SK-N-SH treated with all-trans-retinoic acid at 6 μM for 48 hours (cell line): ENCODE measurements around the gene PLEKHG3.

Source experiments
- ATAC-seq: fragments of 200-7000 bp; cut with Tn5 transposase; 3 replicates; pipeline ENCODE4 v1.9.1; 2020; ENCODE audit warnings: mild to moderate bottlenecking, moderate library complexity
- ARNTL ChIP-seq: fragments of 450-650 bp; formaldehyde crosslinking; IDR thresholded peaks from 2 replicates; pipeline ENCODE4 v1.5.0; 2020; ENCODE audit warnings: low read depth, mild to moderate bottlenecking, moderate library complexity, borderline replicate concordance
- BACH2 ChIP-seq: fragments of 250-450 bp; sonication (Bioruptor Pico); IDR thresholded peaks from 2 replicates; pipeline ENCODE4 v1.9.0; 2021; ENCODE audit warnings: mild to moderate bottlenecking, borderline replicate concordance
- CREB5 ChIP-seq: fragments of 250-450 bp; sonication (Bioruptor Pico); IDR thresholded peaks from 2 replicates; pipeline ENCODE4 v1.5.1; 2020; ENCODE audit warnings: low read depth, mild to moderate bottlenecking, moderate library complexity
- CSDC2 ChIP-seq: fragments of 250-450 bp; sonication (Bioruptor Pico); IDR thresholded peaks from 2 replicates; pipeline ENCODE4 v1.5.0; 2020; ENCODE audit warnings: mild to moderate bottlenecking, moderate library complexity
- ESRRG ChIP-seq: fragments of 250-450 bp; sonication (Bioruptor Pico); IDR thresholded peaks from 2 replicates; pipeline ENCODE4 v1.6.1; 2021; ENCODE audit warnings: mild to moderate bottlenecking
- GLIS3 ChIP-seq: fragments of 250-450 bp; sonication (Bioruptor Pico); IDR thresholded peaks from 2 replicates; pipeline ENCODE4 v1.5.0; 2020; ENCODE audit warnings: mild to moderate bottlenecking, moderate library complexity
- ISL1 ChIP-seq: fragments of 250-450 bp; sonication (Bioruptor Pico); IDR thresholded peaks from 2 replicates; pipeline ENCODE4 v2.1.2; 2022; ENCODE audit warnings: mild to moderate bottlenecking, moderate library complexity
- OSR1 ChIP-seq: fragments of 250-450 bp; sonication (Bioruptor Pico); IDR thresholded peaks from 2 replicates; pipeline ENCODE4 v1.8.0; 2022; ENCODE audit warnings: moderate library complexity, mild to moderate bottlenecking, inconsistent platforms
- PATZ1 ChIP-seq: fragments of 250-450 bp; sonication (Bioruptor Pico); IDR thresholded peaks from 2 replicates; pipeline ENCODE4 v1.8.0; 2020; ENCODE audit warnings: mild to moderate bottlenecking, moderate library complexity, borderline replicate concordance
- PPARA ChIP-seq: fragments of 250-450 bp; sonication (Bioruptor Pico); IDR thresholded peaks from 2 replicates; pipeline ENCODE4 v1.5.0; 2020; ENCODE audit warnings: mild to moderate bottlenecking, borderline replicate concordance
- RARB ChIP-seq: fragments of 250-450 bp; sonication (Bioruptor Pico); IDR thresholded peaks from 2 replicates; pipeline ENCODE4 v1.8.0; 2021; ENCODE audit warnings: mild to moderate bottlenecking, moderate library complexity
- TOX ChIP-seq: fragments of 250-450 bp; sonication (Bioruptor Pico); IDR thresholded peaks from 2 replicates; pipeline ENCODE4 v1.8.0; 2021; ENCODE audit warnings: mild to moderate bottlenecking, moderate library complexity, borderline replicate concordance
- ZFP3 ChIP-seq: fragments of 250-450 bp; sonication (Bioruptor Pico); IDR thresholded peaks from 2 replicates; pipeline ENCODE4 v1.5.0; 2020; ENCODE audit warnings: mild to moderate bottlenecking, moderate library complexity
- ZFP30 ChIP-seq: fragments of 450-650 bp; formaldehyde crosslinking; IDR thresholded peaks from 2 replicates; pipeline ENCODE4 v1.5.0; 2022; ENCODE audit warnings: mild to moderate bottlenecking, moderate library complexity
- ZNF565 ChIP-seq: fragments of 450-650 bp; formaldehyde crosslinking; conservative IDR thresholded peaks from 2 replicates; pipeline ENCODE4 v1.5.0; 2020; ENCODE audit warnings: low read depth, mild to moderate bottlenecking, moderate library complexity
- ZNF70 ChIP-seq: fragments of 450-650 bp; formaldehyde crosslinking; IDR thresholded peaks from 2 replicates; pipeline ENCODE4 v1.5.0; 2020; ENCODE audit warnings: mild to moderate bottlenecking, moderate library complexity
- TF ChIP-seq, protein P1 (sequence below): fragments of 250-450 bp; sonication (Bioruptor Pico); IDR thresholded peaks from 2 replicates; pipeline ENCODE4 v1.5.0; 2020; ENCODE audit warnings: mild to moderate bottlenecking, moderate library complexity
- TF ChIP-seq, protein P2 (sequence below): fragments of 250-450 bp; sonication (Bioruptor Pico); IDR thresholded peaks from 2 replicates; pipeline ENCODE4 v1.5.1; 2021; ENCODE audit warnings: mild to moderate bottlenecking, moderate library complexity
- TF ChIP-seq, protein P3 (sequence below): fragments of 250-450 bp; sonication (Bioruptor Pico); IDR thresholded peaks from 2 replicates; pipeline ENCODE4 v1.8.0; 2021; ENCODE audit warnings: low read depth, mild to moderate bottlenecking, moderate library complexity, borderline replicate concordance

Gene PLEKHG3

DNA sequence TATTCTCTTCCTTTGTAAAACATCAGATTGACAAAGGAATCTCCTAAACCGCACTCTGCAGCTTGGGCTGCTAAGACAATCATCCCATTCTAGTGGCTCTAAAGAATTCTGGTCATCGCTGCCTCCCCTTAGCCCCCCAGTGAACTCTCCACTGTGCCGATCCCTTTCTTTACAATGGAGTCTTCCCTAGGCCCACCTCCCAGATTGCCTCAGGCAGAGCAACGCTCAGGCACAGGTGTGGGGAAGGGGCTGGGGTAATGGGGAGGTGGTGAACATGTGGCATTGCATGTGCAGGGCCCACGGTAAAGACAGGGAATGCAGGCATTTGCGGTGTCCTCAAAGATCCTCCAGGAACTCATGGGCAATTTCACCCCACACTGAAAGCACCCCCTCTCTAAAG is 86.3 kb downstream of the PLEKHG3 start:
- no peak for ATAC-seq
- no peak for TF ChIP-seq ZFP3
- TF ChIP-seq, protein P1, sequence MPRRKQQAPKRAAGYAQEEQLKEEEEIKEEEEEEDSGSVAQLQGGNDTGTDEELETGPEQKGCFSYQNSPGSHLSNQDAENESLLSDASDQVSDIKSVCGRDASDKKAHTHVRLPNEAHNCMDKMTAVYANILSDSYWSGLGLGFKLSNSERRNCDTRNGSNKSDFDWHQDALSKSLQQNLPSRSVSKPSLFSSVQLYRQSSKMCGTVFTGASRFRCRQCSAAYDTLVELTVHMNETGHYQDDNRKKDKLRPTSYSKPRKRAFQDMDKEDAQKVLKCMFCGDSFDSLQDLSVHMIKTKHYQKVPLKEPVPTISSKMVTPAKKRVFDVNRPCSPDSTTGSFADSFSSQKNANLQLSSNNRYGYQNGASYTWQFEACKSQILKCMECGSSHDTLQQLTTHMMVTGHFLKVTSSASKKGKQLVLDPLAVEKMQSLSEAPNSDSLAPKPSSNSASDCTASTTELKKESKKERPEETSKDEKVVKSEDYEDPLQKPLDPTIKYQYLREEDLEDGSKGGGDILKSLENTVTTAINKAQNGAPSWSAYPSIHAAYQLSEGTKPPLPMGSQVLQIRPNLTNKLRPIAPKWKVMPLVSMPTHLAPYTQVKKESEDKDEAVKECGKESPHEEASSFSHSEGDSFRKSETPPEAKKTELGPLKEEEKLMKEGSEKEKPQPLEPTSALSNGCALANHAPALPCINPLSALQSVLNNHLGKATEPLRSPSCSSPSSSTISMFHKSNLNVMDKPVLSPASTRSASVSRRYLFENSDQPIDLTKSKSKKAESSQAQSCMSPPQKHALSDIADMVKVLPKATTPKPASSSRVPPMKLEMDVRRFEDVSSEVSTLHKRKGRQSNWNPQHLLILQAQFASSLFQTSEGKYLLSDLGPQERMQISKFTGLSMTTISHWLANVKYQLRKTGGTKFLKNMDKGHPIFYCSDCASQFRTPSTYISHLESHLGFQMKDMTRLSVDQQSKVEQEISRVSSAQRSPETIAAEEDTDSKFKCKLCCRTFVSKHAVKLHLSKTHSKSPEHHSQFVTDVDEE = no peak
- TF ChIP-seq OSR1 (CRISPR knock-in tag) = no peak
- TF ChIP-seq BACH2 = no peak
- no peak for TF ChIP-seq PATZ1 (CRISPR knock-in tag)
- TF ChIP-seq ISL1 (CRISPR knock-in tag) = no peak

GRCh38 chr14:64792231-64792630 is 88.0 kb downstream of the PLEKHG3 start:
- ATAC-seq = no peak
- TF ChIP-seq ISL1 (CRISPR knock-in tag) (no peak), RARB (CRISPR knock-in tag) (no peak), ARNTL (CRISPR knock-in tag) (no peak), CREB5 (CRISPR knock-in tag) (no peak), TOX (CRISPR knock-in tag) (no peak), CSDC2 (no peak), PPARA (CRISPR knock-in tag) (no peak), PATZ1 (CRISPR knock-in tag) (no peak), ZFP3 (no peak), ESRRG (CRISPR knock-in tag) (no peak), ZNF70 (CRISPR knock-in tag) (no peak), ZFP30 (no peak)
- TF ChIP-seq, protein P2, sequence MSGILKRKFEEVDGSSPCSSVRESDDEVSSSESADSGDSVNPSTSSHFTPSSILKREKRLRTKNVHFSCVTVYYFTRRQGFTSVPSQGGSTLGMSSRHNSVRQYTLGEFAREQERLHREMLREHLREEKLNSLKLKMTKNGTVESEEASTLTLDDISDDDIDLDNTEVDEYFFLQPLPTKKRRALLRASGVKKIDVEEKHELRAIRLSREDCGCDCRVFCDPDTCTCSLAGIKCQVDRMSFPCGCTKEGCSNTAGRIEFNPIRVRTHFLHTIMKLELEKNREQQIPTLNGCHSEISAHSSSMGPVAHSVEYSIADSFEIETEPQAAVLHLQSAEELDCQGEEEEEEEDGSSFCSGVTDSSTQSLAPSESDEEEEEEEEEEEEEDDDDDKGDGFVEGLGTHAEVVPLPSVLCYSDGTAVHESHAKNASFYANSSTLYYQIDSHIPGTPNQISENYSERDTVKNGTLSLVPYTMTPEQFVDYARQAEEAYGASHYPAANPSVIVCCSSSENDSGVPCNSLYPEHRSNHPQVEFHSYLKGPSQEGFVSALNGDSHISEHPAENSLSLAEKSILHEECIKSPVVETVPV (CRISPR knock-in tag) = no peak
- TF ChIP-seq, protein P3, sequence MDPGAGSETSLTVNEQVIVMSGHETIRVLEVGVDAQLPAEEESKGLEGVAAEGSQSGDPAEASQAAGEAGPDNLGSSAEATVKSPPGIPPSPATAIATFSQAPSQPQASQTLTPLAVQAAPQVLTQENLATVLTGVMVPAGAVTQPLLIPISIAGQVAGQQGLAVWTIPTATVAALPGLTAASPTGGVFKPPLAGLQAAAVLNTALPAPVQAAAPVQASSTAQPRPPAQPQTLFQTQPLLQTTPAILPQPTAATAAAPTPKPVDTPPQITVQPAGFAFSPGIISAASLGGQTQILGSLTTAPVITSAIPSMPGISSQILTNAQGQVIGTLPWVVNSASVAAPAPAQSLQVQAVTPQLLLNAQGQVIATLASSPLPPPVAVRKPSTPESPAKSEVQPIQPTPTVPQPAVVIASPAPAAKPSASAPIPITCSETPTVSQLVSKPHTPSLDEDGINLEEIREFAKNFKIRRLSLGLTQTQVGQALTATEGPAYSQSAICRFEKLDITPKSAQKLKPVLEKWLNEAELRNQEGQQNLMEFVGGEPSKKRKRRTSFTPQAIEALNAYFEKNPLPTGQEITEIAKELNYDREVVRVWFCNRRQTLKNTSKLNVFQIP (CRISPR knock-in tag) = no peak
- TF ChIP-seq, all 23 proteins: peak for 0

DNA sequence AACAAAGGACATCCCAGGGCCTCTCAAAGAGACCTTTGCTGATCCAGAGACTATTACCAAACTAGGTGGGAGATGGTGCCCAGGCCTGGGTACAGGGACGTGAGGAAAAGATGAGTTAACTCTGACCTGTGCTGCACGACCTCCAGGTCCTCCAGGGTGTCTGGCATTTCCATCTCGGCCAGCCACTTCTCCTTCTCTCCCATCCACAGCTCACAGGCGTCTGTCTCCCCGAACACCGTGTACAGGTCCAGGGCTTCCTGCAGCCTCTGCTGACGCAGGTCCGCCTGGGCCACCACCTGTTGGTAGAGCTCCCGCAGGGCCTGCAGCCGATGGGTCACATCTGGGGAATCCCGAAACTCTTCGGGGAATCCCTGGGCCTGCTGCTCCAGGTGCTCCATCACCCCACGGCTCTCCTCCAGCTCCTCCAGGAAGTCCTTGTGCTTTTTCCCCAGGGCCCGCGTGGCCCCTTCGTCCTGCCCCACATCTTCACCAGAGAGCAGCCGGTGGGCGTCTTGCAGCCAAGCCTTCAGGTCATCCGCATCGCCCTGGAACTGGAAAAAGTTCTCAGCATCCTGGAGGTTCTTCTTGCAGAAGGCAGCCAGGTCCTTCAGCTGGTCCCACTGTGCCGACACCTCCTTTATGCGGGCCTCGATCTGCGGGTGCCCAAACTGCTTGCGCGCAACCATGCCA is 88.8 kb downstream of the PLEKHG3 start:
- no peak for ATAC-seq
- no peak for TF ChIP-seq GLIS3 (CRISPR knock-in tag)
- no peak for TF ChIP-seq ESRRG (CRISPR knock-in tag)
- TF ChIP-seq RARB (CRISPR knock-in tag) = no peak
- TF ChIP-seq ZNF565 = no peak
- TF ChIP-seq, protein P2 (CRISPR knock-in tag) = no peak
- no peak for TF ChIP-seq ZNF70 (CRISPR knock-in tag)
- TF ChIP-seq CREB5 (CRISPR knock-in tag) = no peak
